GM23338 (cell line): Measurements from ENCODE around the gene TREM1. TPM values are rescaled to one million over a fixed set of nuclear protein-coding genes. Genes with fewer than 3 reads are reported as not detected.

ENCODE experiments used
- ATAC-seq: fragments of 200-7000 bp; cut with Tn5 transposase; 3 replicates; pipeline ENCODE4 v1.9.1; 2020
- DNase-seq: peaks from one replicate; pipeline ENCODE4 v3.0.0-alpha.2; 2015; ENCODE audit warnings: low spot score
- H2AFZ ChIP-seq: fragments of 200-600 bp; sonication (generic); 2 replicates; pipeline ENCODE4 v1.8.0; 2016; ENCODE audit warnings: antibody characterized with exemption, mild to moderate bottlenecking, moderate library complexity
- H3F3A ChIP-seq: fragments of 200-600 bp; sonication (generic); replicated peaks from 2 replicates; pipeline ENCODE4 v1.8.0; 2017; ENCODE audit warnings: antibody characterized with exemption, mixed run types, low read depth
- H3K27ac ChIP-seq: fragments of 200-600 bp; sonication (generic); 2 replicates; pipeline ENCODE4 v1.6.1; 2016; ENCODE audit warnings: low read depth
- H3K27me3 ChIP-seq: fragments of 200-600 bp; sonication (generic); 2 replicates; pipeline ENCODE4 v1.8.0; 2016; ENCODE audit warnings: mild to moderate bottlenecking, mixed run types, moderate library complexity; ENCODE audit not compliant: insufficient read depth
- H3K36me3 ChIP-seq: fragments of 200-600 bp; sonication (generic); 2 replicates; pipeline ENCODE4 v1.8.0; 2016; ENCODE audit warnings: mild to moderate bottlenecking; ENCODE audit not compliant: insufficient read depth
- H3K4me1 ChIP-seq: fragments of 200-600 bp; sonication (generic); 2 replicates; pipeline ENCODE4 v1.8.0; 2016; ENCODE audit warnings: mild to moderate bottlenecking, moderate library complexity; ENCODE audit not compliant: insufficient read depth
- H3K4me2 ChIP-seq: fragments of 200-600 bp; sonication (generic); 2 replicates; pipeline ENCODE4 v1.7.1; 2017; ENCODE audit warnings: mixed run types
- H3K4me3 ChIP-seq: fragments of 200-600 bp; sonication (generic); 2 replicates; pipeline ENCODE4 v1.6.1; 2016; ENCODE audit warnings: mixed run types
- H3K79me2 ChIP-seq: fragments of 200-600 bp; sonication (generic); replicated peaks from 2 replicates; pipeline ENCODE4 v1.8.0; 2017; ENCODE audit warnings: mild to moderate bottlenecking; ENCODE audit not compliant: insufficient read depth
- H3K9me2 ChIP-seq: fragments of 200-600 bp; sonication (generic); 2 replicates; pipeline ENCODE4 v1.8.0; 2017; ENCODE audit not compliant: insufficient read depth
- H4K20me1 ChIP-seq: fragments of 200-600 bp; sonication (generic); replicated peaks from 2 replicates; pipeline ENCODE4 v1.8.0; 2017; ENCODE audit warnings: mild to moderate bottlenecking; ENCODE audit not compliant: insufficient read depth
- H3K27ac Mint-ChIP-seq: 2 replicates; pipeline ENCODE4 v1.8.0; 2020; ENCODE audit warnings: inconsistent platforms, mild to moderate bottlenecking, moderate library complexity, mixed read lengths
- H3K27me3 Mint-ChIP-seq: 3 replicates; pipeline ENCODE4 v1.8.0; 2022; ENCODE audit warnings: low read depth, mild to moderate bottlenecking, moderate library complexity, mixed read lengths, inconsistent platforms; ENCODE audit not compliant: insufficient read depth, poor library complexity
- H3K36me3 Mint-ChIP-seq: 3 replicates; pipeline ENCODE4 v1.8.0; 2021; ENCODE audit warnings: low read depth, mild to moderate bottlenecking, inconsistent platforms, moderate library complexity, mixed read lengths
- H3K4me1 Mint-ChIP-seq: 3 replicates; pipeline ENCODE4 v1.8.0; 2020; ENCODE audit warnings: mild to moderate bottlenecking, inconsistent platforms, mixed read lengths
- H3K4me3 Mint-ChIP-seq: 3 replicates; pipeline ENCODE4 v1.8.0; 2021; ENCODE audit warnings: moderate library complexity, mild to moderate bottlenecking, inconsistent platforms, mixed read lengths
- H3K9me3 Mint-ChIP-seq: 3 replicates; pipeline ENCODE4 v1.8.0; 2020; ENCODE audit warnings: moderate library complexity, mild to moderate bottlenecking, inconsistent platforms, mixed read lengths
- EZH2 ChIP-seq: fragments of 200-600 bp; sonication (generic); IDR thresholded peaks from one replicate; pipeline ENCODE4 v1.8.0; 2017; ENCODE audit warnings: antibody characterized with exemption, mild to moderate bottlenecking, low read depth; ENCODE audit not compliant: unreplicated experiment
- EZH2phosphoT487 ChIP-seq: fragments of 200-600 bp; sonication (generic); IDR thresholded peaks from one replicate; pipeline ENCODE4 v1.8.1; 2018; ENCODE audit warnings: antibody characterized with exemption; ENCODE audit not compliant: unreplicated experiment
- JUNB ChIP-seq: IDR thresholded peaks from one replicate; pipeline ENCODE4 v1.6.1; 2016; ENCODE audit warnings: antibody characterized with exemption; ENCODE audit not compliant: unreplicated experiment
- NANOG ChIP-seq: IDR thresholded peaks from 2 replicates; pipeline ENCODE4 v1.6.1; 2016; ENCODE audit warnings: antibody characterized with exemption, borderline replicate concordance
- POLR2AphosphoS5 ChIP-seq: IDR thresholded peaks from 2 replicates; pipeline ENCODE4 v1.6.1; 2016; ENCODE audit warnings: antibody characterized with exemption, low read depth
- STAT1 ChIP-seq: IDR thresholded peaks from one replicate; pipeline ENCODE4 v1.6.1; 2016; ENCODE audit warnings: antibody characterized with exemption; ENCODE audit not compliant: unreplicated experiment
- polyA plus RNA-seq: library from polyadenylated mRNA; unstranded; fragments of >200 nt; fragmentation: Nextera tagmentation; extraction: Ambion mirVana; gene quantifications from 2 replicates; pipeline ENCODE4 v1.2.1, GENCODE V29; 2016
- total RNA-seq: library from RNA; depleted of rRNA; stranded (reverse); fragments of >200 nt; shearing (Covaris generic); gene quantifications from 2 replicates; pipeline ENCODE4 v1.2.3, GENCODE V29; 2014
- TF ChIP-seq, protein P1 (sequence below), 2 experiments: fragments of 200-600 bp in 1 of 2; sonication (generic) in 1 of 2; conservative IDR thresholded peaks; 2 replicates each; pipeline versions ENCODE4 v1.5.1 to v1.6.1; 2016 to 2017; ENCODE audit warnings: antibody characterized with exemption in 2 of 2, low read depth in 2 of 2, mild to moderate bottlenecking in 2 of 2, moderate library complexity in 1 of 2
- TF ChIP-seq, protein P2 (sequence below): IDR thresholded peaks from one replicate; pipeline ENCODE4 v1.6.1; 2018; ENCODE audit warnings: antibody characterized with exemption; ENCODE audit not compliant: unreplicated experiment

The TREM1 gene
- total and polyA plus RNA-seq, 2 experiments from 2014 or later: not detected

DNA sequence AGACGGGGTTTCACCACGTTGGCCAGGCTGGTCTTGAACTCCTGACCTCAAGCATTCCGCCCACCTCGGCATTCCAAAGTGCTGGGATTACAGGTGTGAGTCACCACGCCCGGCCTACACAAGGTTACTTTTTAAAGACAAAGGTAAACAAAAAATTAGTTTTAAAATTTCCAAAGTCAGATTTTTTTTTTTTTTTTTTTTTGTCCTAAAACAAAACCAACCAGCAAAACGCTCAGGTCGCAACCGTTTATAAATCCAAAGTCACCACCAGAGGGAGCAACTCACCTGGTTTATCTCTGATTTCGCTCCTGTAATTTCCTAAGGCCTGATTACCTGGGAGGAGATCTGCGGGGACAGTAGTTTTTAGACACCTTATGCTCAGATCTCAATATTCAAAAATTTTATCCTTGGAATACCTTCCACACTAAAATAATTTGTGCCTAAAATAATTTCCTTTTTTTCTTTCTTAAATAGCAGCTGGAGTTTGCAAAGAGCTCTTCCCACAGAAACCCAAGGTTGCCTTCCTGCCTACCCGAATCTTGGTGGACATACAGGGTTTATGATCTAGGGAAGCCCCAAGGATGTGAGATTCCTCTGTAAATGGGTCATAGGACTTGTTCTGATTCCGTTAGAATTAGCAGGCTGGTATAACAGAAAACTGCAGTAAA lies 19.8 kb upstream of the TREM1 start:
- H3F3A ChIP-seq: no peaks in the 10 kb centered on the region
- ATAC-seq (peak; percentile 78), DNase-seq (peak; percentile 85)
- no peaks in the 10 kb centered on the region for H3K36me3 ChIP-seq
- Mint-ChIP-seq H3K4me3 (no peak overlapping the region), H3K27me3 (no peaks in the 10 kb centered on the region), H3K9me3 (peaks cover 7% of the 10 kb centered on the region; the same call in 2 of the 3 replicates), H3K27ac (no peak overlapping the region), H3K36me3 (no peaks in the 10 kb centered on the region; the same call in 2 of the 3 replicates), H3K4me1 (peaks cover 9% of the 10 kb centered on the region)
- no peak overlapping the region for H3K4me2 ChIP-seq
- H2AFZ ChIP-seq: no peak overlapping the region
- no peaks in the 10 kb centered on the region for H3K27me3 ChIP-seq
- no peaks in the 10 kb centered on the region for H3K79me2 ChIP-seq
- no peak for TF ChIP-seq EZH2
- TF ChIP-seq, protein P1, sequence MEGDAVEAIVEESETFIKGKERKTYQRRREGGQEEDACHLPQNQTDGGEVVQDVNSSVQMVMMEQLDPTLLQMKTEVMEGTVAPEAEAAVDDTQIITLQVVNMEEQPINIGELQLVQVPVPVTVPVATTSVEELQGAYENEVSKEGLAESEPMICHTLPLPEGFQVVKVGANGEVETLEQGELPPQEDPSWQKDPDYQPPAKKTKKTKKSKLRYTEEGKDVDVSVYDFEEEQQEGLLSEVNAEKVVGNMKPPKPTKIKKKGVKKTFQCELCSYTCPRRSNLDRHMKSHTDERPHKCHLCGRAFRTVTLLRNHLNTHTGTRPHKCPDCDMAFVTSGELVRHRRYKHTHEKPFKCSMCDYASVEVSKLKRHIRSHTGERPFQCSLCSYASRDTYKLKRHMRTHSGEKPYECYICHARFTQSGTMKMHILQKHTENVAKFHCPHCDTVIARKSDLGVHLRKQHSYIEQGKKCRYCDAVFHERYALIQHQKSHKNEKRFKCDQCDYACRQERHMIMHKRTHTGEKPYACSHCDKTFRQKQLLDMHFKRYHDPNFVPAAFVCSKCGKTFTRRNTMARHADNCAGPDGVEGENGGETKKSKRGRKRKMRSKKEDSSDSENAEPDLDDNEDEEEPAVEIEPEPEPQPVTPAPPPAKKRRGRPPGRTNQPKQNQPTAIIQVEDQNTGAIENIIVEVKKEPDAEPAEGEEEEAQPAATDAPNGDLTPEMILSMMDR (conservative IDR thresholded peaks at IDR 0.05; ENCODE audit: low read depth in 2 of 2): peak; percentile 76 to 79
- no peak overlapping the region for H3K27ac ChIP-seq
- no peak overlapping the region for H3K4me3 ChIP-seq
- peaks cover 10% of the 10 kb centered on the region; the same call in 1 of the 2 replicates for H3K4me1 ChIP-seq
- H3K9me2 ChIP-seq: no peaks in the 10 kb centered on the region
- H4K20me1 ChIP-seq: no peaks in the 10 kb centered on the region

DNA sequence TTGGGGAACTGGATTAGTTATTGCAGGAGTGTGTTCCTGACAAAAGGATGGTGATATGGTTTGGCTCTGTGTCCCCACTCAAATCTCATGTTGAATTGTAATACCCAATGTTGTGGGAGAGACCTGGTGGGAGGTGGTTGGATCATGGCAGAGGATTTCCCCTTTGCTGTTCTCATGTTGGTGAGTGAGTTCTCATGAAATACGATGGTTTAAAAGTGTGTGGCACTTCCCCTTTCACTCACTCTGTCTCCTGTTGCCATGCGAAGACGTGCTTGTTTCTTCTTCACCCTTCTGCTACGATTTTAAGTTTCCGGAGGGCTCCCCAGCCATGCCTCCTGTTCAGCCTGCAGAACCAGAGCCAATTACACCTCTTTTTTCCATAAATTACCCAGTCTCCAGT lies 16.2 kb upstream of the TREM1 start:
- Histone ChIP-seq H3K36me3 (no peaks in the 10 kb centered on the region), H3K4me1 (peaks cover 10% of the 10 kb centered on the region; the same call in 1 of the 2 replicates), H3F3A (no peaks in the 10 kb centered on the region), H4K20me1 (no peaks in the 10 kb centered on the region), H3K79me2 (no peaks in the 10 kb centered on the region), H3K4me3 (no peak overlapping the region), H2AFZ (no peak overlapping the region), H3K27ac (no peak overlapping the region), H3K4me2 (no peak overlapping the region), H3K9me2 (peaks cover 9% of the 10 kb centered on the region), H3K27me3 (no peaks in the 10 kb centered on the region)
- ATAC-seq (no peak), DNase-seq (no peak)
- Mint-ChIP-seq H3K27me3 (no peaks in the 10 kb centered on the region), H3K4me3 (no peak overlapping the region), H3K9me3 (peaks cover 27% of the 10 kb centered on the region), H3K27ac (no peak overlapping the region), H3K36me3 (peaks cover 13% of the 10 kb centered on the region; the same call in 2 of the 3 replicates), H3K4me1 (peaks cover 9% of the 10 kb centered on the region)
- TF ChIP-seq JUNB: no peak
- no peak for TF ChIP-seq STAT1
- TF ChIP-seq, protein P2, sequence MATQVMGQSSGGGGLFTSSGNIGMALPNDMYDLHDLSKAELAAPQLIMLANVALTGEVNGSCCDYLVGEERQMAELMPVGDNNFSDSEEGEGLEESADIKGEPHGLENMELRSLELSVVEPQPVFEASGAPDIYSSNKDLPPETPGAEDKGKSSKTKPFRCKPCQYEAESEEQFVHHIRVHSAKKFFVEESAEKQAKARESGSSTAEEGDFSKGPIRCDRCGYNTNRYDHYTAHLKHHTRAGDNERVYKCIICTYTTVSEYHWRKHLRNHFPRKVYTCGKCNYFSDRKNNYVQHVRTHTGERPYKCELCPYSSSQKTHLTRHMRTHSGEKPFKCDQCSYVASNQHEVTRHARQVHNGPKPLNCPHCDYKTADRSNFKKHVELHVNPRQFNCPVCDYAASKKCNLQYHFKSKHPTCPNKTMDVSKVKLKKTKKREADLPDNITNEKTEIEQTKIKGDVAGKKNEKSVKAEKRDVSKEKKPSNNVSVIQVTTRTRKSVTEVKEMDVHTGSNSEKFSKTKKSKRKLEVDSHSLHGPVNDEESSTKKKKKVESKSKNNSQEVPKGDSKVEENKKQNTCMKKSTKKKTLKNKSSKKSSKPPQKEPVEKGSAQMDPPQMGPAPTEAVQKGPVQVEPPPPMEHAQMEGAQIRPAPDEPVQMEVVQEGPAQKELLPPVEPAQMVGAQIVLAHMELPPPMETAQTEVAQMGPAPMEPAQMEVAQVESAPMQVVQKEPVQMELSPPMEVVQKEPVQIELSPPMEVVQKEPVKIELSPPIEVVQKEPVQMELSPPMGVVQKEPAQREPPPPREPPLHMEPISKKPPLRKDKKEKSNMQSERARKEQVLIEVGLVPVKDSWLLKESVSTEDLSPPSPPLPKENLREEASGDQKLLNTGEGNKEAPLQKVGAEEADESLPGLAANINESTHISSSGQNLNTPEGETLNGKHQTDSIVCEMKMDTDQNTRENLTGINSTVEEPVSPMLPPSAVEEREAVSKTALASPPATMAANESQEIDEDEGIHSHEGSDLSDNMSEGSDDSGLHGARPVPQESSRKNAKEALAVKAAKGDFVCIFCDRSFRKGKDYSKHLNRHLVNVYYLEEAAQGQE: no peak
- no peak for TF ChIP-seq POLR2AphosphoS5
- TF ChIP-seq EZH2phosphoT487: no peak
- no peak for TF ChIP-seq EZH2
- no peak for TF ChIP-seq NANOG
- TF ChIP-seq, protein P1 (conservative IDR thresholded peaks at IDR 0.05; ENCODE audit: low read depth in 2 of 2): no peak
